ENCODE data around the gene RUVBL1. TPM values are rescaled to one million over a fixed set of nuclear protein-coding genes. Genes with fewer than 3 reads are reported as not detected.

The RUVBL1 gene
- total and polyA plus RNA-seq, 11 donors, result 14.1 to 44.6 (median 26.2) TPM

DNA sequence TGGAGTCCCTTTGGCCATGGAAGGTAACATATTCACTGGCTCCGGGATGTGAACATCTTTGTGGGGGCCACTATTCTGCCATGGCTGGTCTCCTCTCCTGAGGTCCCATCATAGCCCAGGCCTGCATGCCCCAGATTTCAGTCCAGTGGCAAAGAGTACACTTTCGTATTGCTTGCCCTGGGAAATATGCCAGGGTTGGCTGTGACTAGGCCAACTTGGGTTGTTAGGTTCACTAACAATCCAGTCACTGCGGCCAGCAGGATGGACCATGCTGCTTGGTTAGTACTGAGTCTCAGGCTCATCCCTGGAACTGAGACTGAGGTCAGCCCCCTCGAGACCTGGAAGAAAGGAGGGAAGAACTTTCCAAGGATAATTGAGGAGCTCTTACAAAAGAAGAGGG is 19.9 kb upstream of the RUVBL1 start:
- H3K27ac ChIP-seq, result no peak overlapping the region
- H3K36me3 ChIP-seq, result peaks cover 0 to 3% (median 0%) of the 10 kb centered on the region in 9 donors
- peaks cover 0 to 15% (median 0%) of the 10 kb centered on the region in 12 donors for H3K4me1 ChIP-seq
- H3K27me3 ChIP-seq, result no peaks in the 10 kb centered on the region
- WGBS, 4 donors, result 74 to 89% (median 81%) methylated on average over 4 of the region's 4 CpGs
- no peak for TF ChIP-seq POLR2A (IDR thresholded peaks at IDR 0.05)
- TF ChIP-seq, protein P1, sequence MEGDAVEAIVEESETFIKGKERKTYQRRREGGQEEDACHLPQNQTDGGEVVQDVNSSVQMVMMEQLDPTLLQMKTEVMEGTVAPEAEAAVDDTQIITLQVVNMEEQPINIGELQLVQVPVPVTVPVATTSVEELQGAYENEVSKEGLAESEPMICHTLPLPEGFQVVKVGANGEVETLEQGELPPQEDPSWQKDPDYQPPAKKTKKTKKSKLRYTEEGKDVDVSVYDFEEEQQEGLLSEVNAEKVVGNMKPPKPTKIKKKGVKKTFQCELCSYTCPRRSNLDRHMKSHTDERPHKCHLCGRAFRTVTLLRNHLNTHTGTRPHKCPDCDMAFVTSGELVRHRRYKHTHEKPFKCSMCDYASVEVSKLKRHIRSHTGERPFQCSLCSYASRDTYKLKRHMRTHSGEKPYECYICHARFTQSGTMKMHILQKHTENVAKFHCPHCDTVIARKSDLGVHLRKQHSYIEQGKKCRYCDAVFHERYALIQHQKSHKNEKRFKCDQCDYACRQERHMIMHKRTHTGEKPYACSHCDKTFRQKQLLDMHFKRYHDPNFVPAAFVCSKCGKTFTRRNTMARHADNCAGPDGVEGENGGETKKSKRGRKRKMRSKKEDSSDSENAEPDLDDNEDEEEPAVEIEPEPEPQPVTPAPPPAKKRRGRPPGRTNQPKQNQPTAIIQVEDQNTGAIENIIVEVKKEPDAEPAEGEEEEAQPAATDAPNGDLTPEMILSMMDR (IDR thresholded peaks at IDR 0.05), result no peak
- H3K9me3 ChIP-seq, result no peaks in the 10 kb centered on the region
- DNase-seq, result no peak
- intact Hi-C loops (cut with DNase I), result no loop called here
- no peak overlapping the region for H3K4me3 ChIP-seq
- no peak for ATAC-seq

DNA sequence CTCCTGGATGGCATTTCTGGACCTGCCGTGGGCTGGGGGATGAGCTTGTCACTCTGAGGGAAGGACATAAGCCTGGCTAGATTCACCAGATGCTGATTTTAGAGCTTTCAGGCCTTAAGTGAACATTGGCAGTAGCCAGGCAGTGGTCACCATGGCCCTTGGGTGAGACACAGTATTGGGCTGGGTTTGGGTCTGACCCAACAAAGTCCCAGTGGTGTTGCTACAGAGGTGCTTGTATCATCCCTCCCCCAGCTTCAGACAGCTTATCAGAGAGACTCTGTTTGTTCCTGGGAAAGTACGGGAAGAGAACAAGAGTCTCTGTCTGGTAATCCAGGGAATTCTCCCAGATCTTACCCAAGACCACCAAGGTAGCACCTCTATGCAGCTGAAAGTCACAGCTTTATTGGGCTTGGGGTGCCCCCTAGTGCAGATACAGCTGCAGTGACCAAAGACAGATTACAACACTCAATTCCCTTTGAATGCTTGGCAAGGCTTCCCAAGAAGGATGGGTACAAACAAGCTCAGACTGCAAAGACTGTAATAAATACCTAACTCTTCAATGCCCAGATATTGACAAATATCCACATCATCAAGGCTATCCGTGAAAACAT is 9.8 kb upstream of the RUVBL1 start:
- intact Hi-C loops (cut with DNase I), result loop anchor here (1.0 to 5.0 kb wide), 5 partner anchors 36 to 481 kb away; no protein-coding TSS in a partner anchor
- no peak overlapping the region for H3K4me3 ChIP-seq
- DNase-seq, result no peak

DNA sequence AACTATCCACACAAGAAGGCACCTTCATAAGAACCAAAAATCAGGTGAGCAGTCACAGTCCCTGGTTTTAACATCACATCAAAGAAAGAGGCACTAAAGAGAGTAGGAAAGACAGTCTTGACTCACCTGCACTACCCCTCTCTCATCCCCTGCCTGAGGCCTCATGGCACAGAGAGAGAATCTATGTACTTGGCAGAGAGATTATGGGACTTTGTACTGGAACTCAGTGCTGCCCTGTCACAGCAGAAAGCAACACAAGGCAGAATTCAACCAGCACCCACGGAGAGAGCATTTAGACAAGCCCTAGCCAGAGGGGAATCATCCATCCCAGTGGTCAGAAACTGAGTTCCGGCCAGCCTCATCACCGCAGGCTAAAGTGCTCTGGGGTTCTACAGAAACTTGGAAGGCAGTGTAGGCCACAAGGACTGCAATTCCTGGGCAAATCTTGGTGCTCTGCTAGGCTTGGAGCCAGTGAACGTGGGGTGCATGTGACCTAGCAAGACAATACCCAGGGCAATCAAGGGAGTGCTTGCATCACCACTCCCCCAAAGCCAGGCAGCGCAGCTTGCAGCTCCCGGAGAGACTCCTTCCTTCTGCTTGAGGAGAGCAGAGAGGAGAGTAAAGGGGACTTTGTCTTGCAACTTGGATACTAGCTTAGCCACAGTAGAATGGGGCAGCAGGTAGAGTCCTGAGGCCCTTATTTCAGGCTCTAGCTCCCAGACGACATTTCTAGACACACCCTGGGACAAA is 8.5 kb upstream of the RUVBL1 start:
- Histone ChIP-seq H3K4me3 (no peak overlapping the region), H3K36me3 (no peaks in the 10 kb centered on the region), H3K27ac (no peak overlapping the region), H3K9me3 (peaks cover 0 to 6% (median 0%) of the 10 kb centered on the region in 12 donors), H3K27me3 (no peaks in the 10 kb centered on the region), H3K4me1 (no peaks in the 10 kb centered on the region)
- WGBS, 4 donors, result 83 to 86% (median 84%) methylated on average over 5 to 7 of the region's 7 CpGs
- DNase-seq, result no peak
- no peak for ATAC-seq
- TF ChIP-seq, protein P1 (IDR thresholded peaks at IDR 0.05), result no peak
- no peak for TF ChIP-seq POLR2A (IDR thresholded peaks at IDR 0.05)
- intact Hi-C loops (cut with DNase I), result loop anchor here in 9 of 10 donors (1.0 to 5.0 kb wide), 5 partner anchors 35 to 480 kb away; no protein-coding TSS in a partner anchor

More for the DNA sequence above, 9.8 kb upstream of the RUVBL1 start:
- 47 to 63% (median 58%) methylated on average over 3 of the region's 3 CpGs for WGBS, 4 donors
- Histone ChIP-seq H3K9me3 (peaks cover 0 to 6% (median 0%) of the 10 kb centered on the region in 12 donors), H3K36me3 (no peaks in the 10 kb centered on the region), H3K27me3 (no peaks in the 10 kb centered on the region), H3K27ac (no peak overlapping the region), H3K4me1 (no peaks in the 10 kb centered on the region)
- peak; percentile 26 to 75 (median 68) for ATAC-seq
- no peak for TF ChIP-seq POLR2A (IDR thresholded peaks at IDR 0.05)
- TF ChIP-seq, protein P1 (IDR thresholded peaks at IDR 0.05), result peak; percentile 35 to 64 (median 58)

DNA sequence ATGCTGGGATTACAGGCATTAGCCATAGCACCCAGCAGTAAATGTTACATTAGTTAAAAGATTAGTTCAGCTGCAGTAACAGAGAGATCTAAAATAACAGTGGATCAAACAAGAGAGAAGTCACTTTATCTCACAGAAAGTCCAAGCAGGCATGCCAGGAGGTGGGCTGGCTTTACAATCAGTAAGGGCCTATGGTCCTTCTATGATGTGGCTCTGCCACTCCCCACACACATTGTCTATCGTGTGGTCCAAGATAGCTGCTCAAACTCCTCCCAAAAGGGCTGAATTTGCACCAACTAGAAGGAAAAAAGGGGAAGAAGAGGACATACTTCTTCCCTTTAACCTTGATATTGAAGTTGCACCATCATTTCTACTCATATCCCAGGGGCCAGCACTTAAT is 4.6 kb upstream of the RUVBL1 start:
- no peak for ATAC-seq
- Histone ChIP-seq H3K27me3 (no peaks in the 10 kb centered on the region), H3K4me3 (no peak overlapping the region), H3K4me1 (peaks cover 0 to 6% (median under 1%) of the 10 kb centered on the region in 12 donors), H3K9me3 (peaks cover 0 to 6% (median 0%) of the 10 kb centered on the region in 12 donors), H3K36me3 (no peaks in the 10 kb centered on the region), H3K27ac (no peak overlapping the region)
- 35 to 55% (median 40%) methylated on average over 1 of the region's 1 CpG for WGBS, 4 donors
- DNase-seq, result no peak
- intact Hi-C loops (cut with DNase I), result no loop called here
- TF ChIP-seq, protein P1 (IDR thresholded peaks at IDR 0.05), result no peak
- no peak for TF ChIP-seq POLR2A (IDR thresholded peaks at IDR 0.05)

Data from heart left ventricle (tissue), 16 donors.